Left hindlimb (tissue), 1 donor: Measurements from ENCODE around the gene CYP19A1.
A peak's percentile ranks its signal among the peaks of the same experiment; 100 is the strongest.
"Not testable (repeated sequence)": the region's sequence is repeated elsewhere in the genome, so short reads cannot be mapped to it uniquely, and the experiment has no call there.

Experiments used
- DNase-seq: peaks from one replicate; pipeline ENCODE4 v3.0.0-alpha.2; 2018

Gene CYP19A1

GRCh38 chr15:51201581-51201980 is 136.8 kb downstream of the CYP19A1 start:
- DNase-seq = no peak

- no peak for DNase-seq
These were observed 137.6 kb downstream of the CYP19A1 start for GRCh38 chr15:51200792-51201191.

- DNase-seq = no peak
These were observed 138.9 kb downstream of the CYP19A1 start for GRCh38 chr15:51199541-51199940.

GRCh38 chr15:51198701-51199232 is 139.6 kb downstream of the CYP19A1 start:
- DNase-seq = peak; percentile 53

- DNase-seq = no peak
These were observed 142.9 kb downstream of the CYP19A1 start for GRCh38 chr15:51195459-51195858.

GRCh38 chr15:51193979-51194378 is 144.4 kb downstream of the CYP19A1 start:
- no peak for DNase-seq

GRCh38 chr15:51193526-51193925 is 144.9 kb downstream of the CYP19A1 start:
- DNase-seq = no peak

GRCh38 chr15:51192521-51193280 is 145.7 kb downstream of the CYP19A1 start:
- peak; percentile 89 for DNase-seq

GRCh38 chr15:51191766-51192165 is 146.6 kb downstream of the CYP19A1 start:
- DNase-seq = no peak

- DNase-seq = no peak
These were observed 147.2 kb downstream of the CYP19A1 start for GRCh38 chr15:51191072-51191670.

GRCh38 chr15:51190424-51191068 is 147.8 kb downstream of the CYP19A1 start:
- DNase-seq = no peak

- DNase-seq = no peak
These were observed 148.6 kb downstream of the CYP19A1 start for GRCh38 chr15:51189669-51190385.

GRCh38 chr15:51188791-51189190 is 149.6 kb downstream of the CYP19A1 start:
- not testable (repeated sequence) for DNase-seq

- DNase-seq = no peak
These were observed 151.5 kb downstream of the CYP19A1 start for GRCh38 chr15:51186891-51187290.

GRCh38 chr15:51186181-51186705 is 152.2 kb downstream of the CYP19A1 start:
- peak; percentile 52 for DNase-seq

GRCh38 chr15:51185213-51186159 is 152.9 kb downstream of the CYP19A1 start:
- no peak for DNase-seq

- DNase-seq = no peak
These were observed 153.8 kb downstream of the CYP19A1 start for GRCh38 chr15:51184627-51185026.

GRCh38 chr15:51183076-51183475 is 155.3 kb downstream of the CYP19A1 start:
- no peak for DNase-seq

- no peak for DNase-seq
These were observed 156.5 kb downstream of the CYP19A1 start for GRCh38 chr15:51181905-51182304.

GRCh38 chr15:51181221-51181620 is 157.2 kb downstream of the CYP19A1 start:
- no peak for DNase-seq

GRCh38 chr15:51180534-51180933 is 157.9 kb downstream of the CYP19A1 start:
- DNase-seq = no peak

- no peak for DNase-seq
These were observed 158.4 kb downstream of the CYP19A1 start for GRCh38 chr15:51180011-51180410.
